Neural progenitor cell (in vitro differentiated cells): ENCODE results near the gene POU1F1. TPM values are rescaled to one million over a fixed set of nuclear protein-coding genes. Genes with fewer than 3 reads are reported as not detected.

Experiments
- DNase-seq: peaks from one replicate; pipeline ENCODE4 v3.0.0-alpha.2; 2016; ENCODE audit warnings: low spot score
- H2AFZ ChIP-seq: fragments of 200-600 bp; sonication (generic); replicated peaks from 2 replicates; pipeline ENCODE4 v1.6.1; 2016; ENCODE audit warnings: antibody characterized with exemption
- H3F3A ChIP-seq: fragments of 200-600 bp; sonication (generic); 2 replicates; pipeline ENCODE4 v1.6.1; 2016; ENCODE audit warnings: antibody characterized with exemption, low read depth
- H3K27ac ChIP-seq: fragments of 200-600 bp; sonication (generic); 2 replicates; pipeline ENCODE4 v1.5.1; 2016; ENCODE audit warnings: mild to moderate bottlenecking
- H3K27me3 ChIP-seq: fragments of 200-600 bp; sonication (generic); 2 replicates; pipeline ENCODE4 v1.6.1; 2016; ENCODE audit warnings: mild to moderate bottlenecking, moderate library complexity
- H3K36me3 ChIP-seq: fragments of 200-600 bp; sonication (generic); 2 replicates; pipeline ENCODE4 v1.5.1; 2016
- H3K4me1 ChIP-seq: fragments of 200-600 bp; sonication (generic); 2 replicates; pipeline ENCODE4 v1.6.1; 2016; ENCODE audit warnings: mixed run types
- H3K4me2 ChIP-seq: fragments of 200-600 bp; sonication (generic); 2 replicates; pipeline ENCODE4 v1.6.1; 2016
- H3K4me3 ChIP-seq: fragments of 200-600 bp; sonication (generic); 2 replicates; pipeline ENCODE4 v1.5.1; 2016
- H3K79me2 ChIP-seq: fragments of 200-600 bp; sonication (generic); 2 replicates; pipeline ENCODE4 v1.6.1; 2016; ENCODE audit warnings: low read depth
- H3K9ac ChIP-seq: fragments of 200-600 bp; sonication (generic); 2 replicates; pipeline ENCODE4 v1.6.1; 2016
- H3K9me3 ChIP-seq: fragments of 200-600 bp; sonication (generic); 2 replicates; pipeline ENCODE4 v1.5.1; 2016; ENCODE audit warnings: low read depth
- H4K20me1 ChIP-seq: fragments of 200-600 bp; sonication (generic); 2 replicates; pipeline ENCODE4 v1.6.1; 2016; ENCODE audit warnings: low read depth
- H3K27ac Mint-ChIP-seq: 3 replicates; pipeline ENCODE4 v1.8.0; 2021; ENCODE audit warnings: mixed read lengths
- H3K27me3 Mint-ChIP-seq: 2 replicates; pipeline ENCODE4 v1.8.0; 2022; ENCODE audit warnings: low read depth, mild to moderate bottlenecking, inconsistent platforms, moderate library complexity, mixed read lengths; ENCODE audit not compliant: insufficient read depth
- H3K36me3 Mint-ChIP-seq: 3 replicates; pipeline ENCODE4 v1.8.0; 2021; ENCODE audit warnings: mixed read lengths
- H3K4me1 Mint-ChIP-seq: 3 replicates; pipeline ENCODE4 v1.8.0; 2021; ENCODE audit warnings: mixed read lengths
- H3K4me3 Mint-ChIP-seq: 3 replicates; pipeline ENCODE4 v1.8.0; 2021; ENCODE audit warnings: mild to moderate bottlenecking, moderate library complexity, mixed read lengths
- H3K9me3 Mint-ChIP-seq: 3 replicates; pipeline ENCODE4 v1.8.0; 2020; ENCODE audit warnings: mixed read lengths
- CTCF ChIP-seq: fragments of 200-600 bp; sonication (generic); IDR thresholded peaks from 2 replicates; pipeline ENCODE4 v1.5.1; 2017; ENCODE audit warnings: antibody characterized with exemption, mild to moderate bottlenecking
- EZH2 ChIP-seq: fragments of 200-600 bp; sonication (generic); IDR thresholded peaks from 2 replicates; pipeline ENCODE4 v1.6.1; 2017; ENCODE audit warnings: antibody characterized with exemption, mild to moderate bottlenecking, moderate library complexity
- EZH2phosphoT487 ChIP-seq: fragments of 200-600 bp; sonication (generic); IDR thresholded peaks from 2 replicates; pipeline ENCODE4 v1.6.1; 2017; ENCODE audit warnings: antibody characterized with exemption
- total RNA-seq: library from RNA; depleted of rRNA; stranded (reverse); fragments of >200 nt; gene quantifications from 2 replicates; pipeline ENCODE4 v1.2.3, GENCODE V29; 2015; ENCODE audit warnings: low replicate concordance

The POU1F1 gene
- not detected in 2 replicates for total RNA-seq

- Histone ChIP-seq H3K9me3 (no peaks in the 10 kb centered on the region), H3K27me3 (no peaks in the 10 kb centered on the region), H3K4me1 (no peaks in the 10 kb centered on the region), H2AFZ (peak within 1 kb of the TSS; percentile 1), H3F3A (no peaks in the 10 kb centered on the region), H3K4me3 (no peak within 1 kb of the TSS), H3K4me2 (no peak within 1 kb of the TSS), H4K20me1 (no peaks in the 10 kb centered on the region), H3K36me3 (no peaks in the 10 kb centered on the region), H3K9ac (no peak within 1 kb of the TSS), H3K27ac (no peak within 1 kb of the TSS), H3K79me2 (no peaks in the 10 kb centered on the region)
- TF ChIP-seq EZH2 (no peak), EZH2phosphoT487 (no peak), CTCF (no peak)
- no peaks in the 10 kb centered on the region for H3K27me3 Mint-ChIP-seq
- no peaks in the 10 kb centered on the region for H3K9me3 Mint-ChIP-seq
- no peak for DNase-seq
- H3K4me3 Mint-ChIP-seq = no peak within 1 kb of the TSS
- no peaks in the 10 kb centered on the region for H3K36me3 Mint-ChIP-seq
- H3K4me1 Mint-ChIP-seq = no peaks in the 10 kb centered on the region
- no peak within 1 kb of the TSS for H3K27ac Mint-ChIP-seq
Measured at GRCh38 chr3:87276484-87276883, at the start of gene POU1F1. Gene POU1F1, minus strand, starts transcription at chr3:87276584. Its CDS starts 122 bp downstream, at chr3:87276462.

- H3K27me3 Mint-ChIP-seq = peaks cover 2% of the 10 kb centered on the region
- H3K4me3 ChIP-seq = no peak overlapping the region
- no peak overlapping the region for H3K4me3 Mint-ChIP-seq
- H3K4me1 Mint-ChIP-seq = no peaks in the 10 kb centered on the region
- no peak overlapping the region for H3K27ac Mint-ChIP-seq
- no peak overlapping the region for H3K4me2 ChIP-seq
- no peaks in the 10 kb centered on the region for H3F3A ChIP-seq
- H3K79me2 ChIP-seq = no peaks in the 10 kb centered on the region
- H3K9me3 ChIP-seq = no peaks in the 10 kb centered on the region
- H3K27ac ChIP-seq = no peak overlapping the region
- TF ChIP-seq EZH2phosphoT487 = no peak
- no peak for TF ChIP-seq CTCF
- TF ChIP-seq EZH2 = no peak
- H3K4me1 ChIP-seq = no peaks in the 10 kb centered on the region
- peaks cover 6% of the 10 kb centered on the region for H3K9me3 Mint-ChIP-seq
- no peaks in the 10 kb centered on the region for H3K27me3 ChIP-seq
- no peaks in the 10 kb centered on the region for H4K20me1 ChIP-seq
- H2AFZ ChIP-seq = no peak overlapping the region
- H3K36me3 ChIP-seq = no peaks in the 10 kb centered on the region
- DNase-seq = no peak
- H3K36me3 Mint-ChIP-seq = no peaks in the 10 kb centered on the region
- H3K9ac ChIP-seq = no peak overlapping the region
Measured at GRCh38 chr3:87324609-87325008, 48.2 kb upstream of the POU1F1 start.

GRCh38 chr3:87320756-87321626, 44.6 kb upstream of the POU1F1 start:
- H3K4me1 ChIP-seq = no peaks in the 10 kb centered on the region
- H2AFZ ChIP-seq = peak overlapping the region; percentile 17
- peaks cover 6% of the 10 kb centered on the region for H3K9me3 Mint-ChIP-seq
- H3K27me3 Mint-ChIP-seq = peaks cover 2% of the 10 kb centered on the region
- no peak overlapping the region for H3K27ac Mint-ChIP-seq
- no peaks in the 10 kb centered on the region for H3F3A ChIP-seq
- no peak overlapping the region for H3K9ac ChIP-seq
- no peak for DNase-seq
- H4K20me1 ChIP-seq = no peaks in the 10 kb centered on the region
- no peaks in the 10 kb centered on the region for H3K79me2 ChIP-seq
- H3K36me3 Mint-ChIP-seq = no peaks in the 10 kb centered on the region
- no peak overlapping the region for H3K27ac ChIP-seq
- no peak overlapping the region for H3K4me2 ChIP-seq
- H3K4me3 ChIP-seq = no peak overlapping the region
- no peak overlapping the region for H3K4me3 Mint-ChIP-seq
- no peaks in the 10 kb centered on the region for H3K36me3 ChIP-seq
- no peaks in the 10 kb centered on the region for H3K27me3 ChIP-seq
- H3K9me3 ChIP-seq = no peaks in the 10 kb centered on the region
- H3K4me1 Mint-ChIP-seq = no peaks in the 10 kb centered on the region
- TF ChIP-seq EZH2 (no peak), EZH2phosphoT487 (no peak), CTCF (no peak)
